Peyer's patch (tissue), 4 donors: ENCODE measurements around the gene BTBD8. TPM values are rescaled to one million over a fixed set of nuclear protein-coding genes. Genes with fewer than 3 reads are reported as not detected.

Source experiments
- DNase-seq, 3 donors: peaks; one replicate each; pipeline ENCODE4 v3.0.0-alpha.2; 2017 to 2019
- H3K27ac ChIP-seq, 4 donors: fragments of 200-600 bp; sonication (generic); one replicate each; pipeline ENCODE4 v1.5.1; 2016 to 2019
- H3K27me3 ChIP-seq, 2 donors: fragments of 200-600 bp; sonication (generic); one replicate each; pipeline ENCODE4 v1.5.1; 2019
- H3K36me3 ChIP-seq, 3 donors: fragments of 200-600 bp; sonication (generic); one replicate each; pipeline ENCODE4 v1.5.1; 2016 to 2019
- H3K4me1 ChIP-seq, 4 donors: fragments of 200-600 bp; sonication (generic); one replicate each; pipeline ENCODE4 v1.5.1; 2016 to 2019
- H3K4me3 ChIP-seq, 4 donors: fragments of 200-600 bp; sonication (generic); 1 replicate in 3 of 4; 2 replicates in 1 of 4; pipeline ENCODE4 v1.5.1; 2016 to 2019; ENCODE audit warnings: mild to moderate bottlenecking in 1 of 4
- H3K9me3 ChIP-seq, 4 donors: fragments of 200-600 bp; sonication (generic); one replicate each; pipeline ENCODE4 v1.5.1; 2016 to 2019; ENCODE audit warnings: mild to moderate bottlenecking in 1 of 4
- POLR2A ChIP-seq, 2 donors: fragments of 450-650 bp; IDR thresholded peaks; one replicate each; pipeline ENCODE4 v1.5.1; 2017; ENCODE audit warnings: antibody characterized with exemption in 2 of 2, mild to moderate bottlenecking in 2 of 2, moderate library complexity in 2 of 2
- total RNA-seq, 4 donors: library from RNA; depleted of rRNA; stranded (reverse); fragments of >200 nt; gene quantifications; one replicate each; pipeline ENCODE4 v1.1.0, GENCODE V29; 2016
- TF ChIP-seq, protein P1 (sequence below), 6 experiments: fragments of 450-650 bp in 4 of 6; fragments of 200-600 bp in 2 of 6; sonication (generic) in 1 of 6; IDR thresholded peaks; one replicate each; pipeline ENCODE4 v1.5.1; 2017 to 2019; ENCODE audit warnings: antibody characterized with exemption in 6 of 6, mild to moderate bottlenecking in 3 of 6, moderate library complexity in 1 of 6

Gene BTBD8
- total RNA-seq, 4 donors from 2014 or later: 2.5 to 11.6 (median 4.5) TPM

DNA sequence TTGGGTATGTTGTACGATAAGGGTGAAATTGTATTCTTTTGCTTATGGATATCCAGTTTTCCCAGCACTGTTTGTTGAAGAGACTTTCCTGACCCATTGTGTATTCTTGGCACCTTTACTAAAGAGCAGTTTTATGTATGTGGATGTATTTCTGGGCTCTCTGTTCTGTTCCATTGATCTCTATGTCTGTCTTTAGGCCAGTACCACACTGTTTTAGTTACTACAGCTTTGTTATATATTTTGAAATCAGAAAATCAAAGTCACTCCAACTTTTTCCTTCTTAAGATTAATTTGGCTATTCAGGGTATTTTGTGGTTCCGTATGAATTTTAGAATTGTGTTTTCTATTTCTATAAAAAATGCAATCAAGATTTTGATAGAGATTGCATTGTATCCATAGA, 74.8 kb downstream of the BTBD8 start:
- no peaks in the 10 kb centered on the region for H3K36me3 ChIP-seq
- DNase-seq: no peak
- no peak for TF ChIP-seq POLR2A (IDR thresholded peaks at IDR 0.05)
- TF ChIP-seq, protein P1, sequence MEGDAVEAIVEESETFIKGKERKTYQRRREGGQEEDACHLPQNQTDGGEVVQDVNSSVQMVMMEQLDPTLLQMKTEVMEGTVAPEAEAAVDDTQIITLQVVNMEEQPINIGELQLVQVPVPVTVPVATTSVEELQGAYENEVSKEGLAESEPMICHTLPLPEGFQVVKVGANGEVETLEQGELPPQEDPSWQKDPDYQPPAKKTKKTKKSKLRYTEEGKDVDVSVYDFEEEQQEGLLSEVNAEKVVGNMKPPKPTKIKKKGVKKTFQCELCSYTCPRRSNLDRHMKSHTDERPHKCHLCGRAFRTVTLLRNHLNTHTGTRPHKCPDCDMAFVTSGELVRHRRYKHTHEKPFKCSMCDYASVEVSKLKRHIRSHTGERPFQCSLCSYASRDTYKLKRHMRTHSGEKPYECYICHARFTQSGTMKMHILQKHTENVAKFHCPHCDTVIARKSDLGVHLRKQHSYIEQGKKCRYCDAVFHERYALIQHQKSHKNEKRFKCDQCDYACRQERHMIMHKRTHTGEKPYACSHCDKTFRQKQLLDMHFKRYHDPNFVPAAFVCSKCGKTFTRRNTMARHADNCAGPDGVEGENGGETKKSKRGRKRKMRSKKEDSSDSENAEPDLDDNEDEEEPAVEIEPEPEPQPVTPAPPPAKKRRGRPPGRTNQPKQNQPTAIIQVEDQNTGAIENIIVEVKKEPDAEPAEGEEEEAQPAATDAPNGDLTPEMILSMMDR (IDR thresholded peaks at IDR 0.05): no peak
- H3K9me3 ChIP-seq: peaks cover 0 to 5% (median 0%) of the 10 kb centered on the region in 4 donors
- no peak overlapping the region for H3K27ac ChIP-seq
- no peaks in the 10 kb centered on the region for H3K27me3 ChIP-seq
- H3K4me1 ChIP-seq: no peaks in the 10 kb centered on the region
- no peak overlapping the region for H3K4me3 ChIP-seq

DNA sequence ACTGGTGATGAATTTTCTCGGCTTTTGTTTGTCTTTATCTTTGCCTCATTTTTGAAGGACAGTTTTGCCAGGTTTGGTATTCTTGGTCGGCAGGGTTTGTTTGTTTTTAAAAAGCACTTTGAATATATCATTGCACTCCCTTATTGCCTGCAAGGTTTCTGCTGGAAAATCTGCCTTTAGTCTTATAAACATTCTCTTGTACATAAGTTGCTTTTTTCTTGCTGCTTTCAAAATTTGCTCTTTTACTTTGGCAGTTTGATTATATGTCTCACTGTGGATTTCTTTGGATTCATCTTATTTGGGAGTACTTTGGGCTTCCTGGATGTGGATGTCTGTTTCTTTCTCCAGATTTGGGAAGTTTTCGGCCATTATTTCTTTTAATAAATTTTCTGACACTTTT, 79.4 kb downstream of the BTBD8 start:
- no peak for DNase-seq
- H3K9me3 ChIP-seq: peaks cover 0 to 5% (median 0%) of the 10 kb centered on the region in 4 donors
- H3K27ac ChIP-seq: no peak overlapping the region
- no peak for TF ChIP-seq POLR2A (IDR thresholded peaks at IDR 0.05)
- TF ChIP-seq, protein P1 (IDR thresholded peaks at IDR 0.05): no peak
- H3K4me1 ChIP-seq: no peaks in the 10 kb centered on the region
- peaks cover 0 to 7% (median 0%) of the 10 kb centered on the region in 3 donors for H3K36me3 ChIP-seq
- H3K4me3 ChIP-seq: no peak overlapping the region
- H3K27me3 ChIP-seq: no peaks in the 10 kb centered on the region

DNA sequence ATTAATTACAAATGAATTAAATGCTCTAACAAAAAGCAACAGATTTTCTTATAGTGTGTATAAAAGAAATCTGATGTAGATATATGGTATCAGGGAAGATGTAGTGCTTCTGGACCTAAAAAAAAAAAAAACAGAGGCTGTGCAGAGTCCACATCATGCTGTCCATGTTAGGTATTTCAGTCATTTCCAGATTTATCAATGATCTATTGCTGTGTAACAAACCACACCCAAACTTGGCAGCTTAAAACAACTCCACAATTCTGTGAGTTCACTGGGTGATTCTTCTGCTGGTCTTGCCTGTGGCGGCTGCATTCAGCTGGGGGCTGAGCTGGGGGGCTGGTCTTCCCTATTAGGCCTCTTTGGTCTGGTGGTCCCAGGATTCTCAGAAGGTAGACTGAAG, 85.2 kb downstream of the BTBD8 start:
- H3K27me3 ChIP-seq: no peaks in the 10 kb centered on the region
- peaks cover 0 to 7% (median 0%) of the 10 kb centered on the region in 3 donors for H3K36me3 ChIP-seq
- H3K4me1 ChIP-seq: no peaks in the 10 kb centered on the region
- no peak for TF ChIP-seq POLR2A (IDR thresholded peaks at IDR 0.05)
- TF ChIP-seq, protein P1 (IDR thresholded peaks at IDR 0.05): no peak
- DNase-seq: no peak
- no peak overlapping the region for H3K27ac ChIP-seq
- no peak overlapping the region for H3K4me3 ChIP-seq
- H3K9me3 ChIP-seq: no peaks in the 10 kb centered on the region

DNA sequence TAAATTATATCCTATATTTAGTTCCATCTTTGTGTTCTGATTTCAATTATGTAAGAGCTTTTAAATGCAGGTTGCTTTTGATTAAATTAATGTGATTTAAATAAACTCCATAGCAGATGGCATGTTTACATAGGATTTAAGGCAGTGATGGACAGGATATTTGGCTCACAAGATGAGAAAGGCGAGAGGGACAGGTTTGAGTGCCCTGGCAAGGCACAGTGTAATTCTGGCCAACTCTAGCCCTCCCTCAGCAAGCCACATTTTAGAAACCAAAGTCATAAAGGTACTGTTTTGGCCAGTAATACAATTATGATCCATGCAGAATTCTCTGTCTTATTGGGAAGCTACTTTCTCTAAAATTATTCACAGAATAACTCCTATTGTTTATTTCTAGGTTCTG, 87.0 kb downstream of the BTBD8 start:
- TF ChIP-seq POLR2A (IDR thresholded peaks at IDR 0.05): no peak
- TF ChIP-seq, protein P1 (IDR thresholded peaks at IDR 0.05): no peak
- Histone ChIP-seq H3K27me3 (no peaks in the 10 kb centered on the region), H3K4me3 (no peak overlapping the region), H3K27ac (no peak overlapping the region), H3K4me1 (no peaks in the 10 kb centered on the region), H3K36me3 (peaks cover 0 to 3% (median 0%) of the 10 kb centered on the region in 3 donors), H3K9me3 (no peaks in the 10 kb centered on the region)
- no peak for DNase-seq

DNA sequence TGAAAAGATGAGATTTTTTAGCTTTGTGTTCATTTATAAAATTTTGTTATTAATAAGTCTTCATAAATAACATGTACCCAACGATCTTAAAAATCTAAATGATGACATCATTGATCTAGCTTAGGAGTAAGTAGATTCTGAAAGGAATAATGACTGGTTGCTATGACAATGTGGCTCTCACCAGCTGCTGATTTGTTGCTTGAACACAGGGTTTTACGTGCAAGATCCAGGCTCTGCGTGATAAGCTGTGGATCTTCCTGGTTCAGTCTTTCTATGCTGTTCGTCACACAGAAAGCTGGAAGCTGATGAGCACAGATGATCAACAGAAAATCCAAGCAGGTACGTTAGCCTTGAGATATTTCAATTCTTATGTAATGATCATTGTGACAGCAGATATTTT, 88.5 kb downstream of the BTBD8 start:
- TF ChIP-seq POLR2A (IDR thresholded peaks at IDR 0.05): no peak
- TF ChIP-seq, protein P1 (IDR thresholded peaks at IDR 0.05): no peak
- DNase-seq: no peak

More for the DNA sequence above, 88.5 kb downstream of the BTBD8 start:
- H3K4me3 ChIP-seq: no peak overlapping the region
- no peaks in the 10 kb centered on the region for H3K4me1 ChIP-seq
- no peaks in the 10 kb centered on the region for H3K9me3 ChIP-seq
- no peaks in the 10 kb centered on the region for H3K27me3 ChIP-seq
- H3K27ac ChIP-seq: no peak overlapping the region
- no peaks in the 10 kb centered on the region for H3K36me3 ChIP-seq
